Neural progenitor cell (in vitro differentiated cells): ENCODE results near the gene CBX8. TPM values are rescaled to one million over a fixed set of nuclear protein-coding genes. Genes with fewer than 3 reads are reported as not detected.
A peak's percentile ranks its signal among the peaks of the same experiment; 100 is the strongest.

Experiments used
- DNase-seq: peaks from one replicate; pipeline ENCODE4 v3.0.0-alpha.2; 2016; ENCODE audit warnings: low spot score
- H2AFZ ChIP-seq: fragments of 200-600 bp; sonication (generic); replicated peaks from 2 replicates; pipeline ENCODE4 v1.6.1; 2016; ENCODE audit warnings: antibody characterized with exemption
- H3F3A ChIP-seq: fragments of 200-600 bp; sonication (generic); 2 replicates; pipeline ENCODE4 v1.6.1; 2016; ENCODE audit warnings: antibody characterized with exemption, low read depth
- H3K27ac ChIP-seq: fragments of 200-600 bp; sonication (generic); 2 replicates; pipeline ENCODE4 v1.5.1; 2016; ENCODE audit warnings: mild to moderate bottlenecking
- H3K27me3 ChIP-seq: fragments of 200-600 bp; sonication (generic); 2 replicates; pipeline ENCODE4 v1.6.1; 2016; ENCODE audit warnings: mild to moderate bottlenecking, moderate library complexity
- H3K36me3 ChIP-seq: fragments of 200-600 bp; sonication (generic); 2 replicates; pipeline ENCODE4 v1.5.1; 2016
- H3K4me1 ChIP-seq: fragments of 200-600 bp; sonication (generic); 2 replicates; pipeline ENCODE4 v1.6.1; 2016; ENCODE audit warnings: mixed run types
- H3K4me2 ChIP-seq: fragments of 200-600 bp; sonication (generic); 2 replicates; pipeline ENCODE4 v1.6.1; 2016
- H3K4me3 ChIP-seq: fragments of 200-600 bp; sonication (generic); 2 replicates; pipeline ENCODE4 v1.5.1; 2016
- H3K79me2 ChIP-seq: fragments of 200-600 bp; sonication (generic); 2 replicates; pipeline ENCODE4 v1.6.1; 2016; ENCODE audit warnings: low read depth
- H3K9ac ChIP-seq: fragments of 200-600 bp; sonication (generic); 2 replicates; pipeline ENCODE4 v1.6.1; 2016
- H3K9me3 ChIP-seq: fragments of 200-600 bp; sonication (generic); 2 replicates; pipeline ENCODE4 v1.5.1; 2016; ENCODE audit warnings: low read depth
- H4K20me1 ChIP-seq: fragments of 200-600 bp; sonication (generic); 2 replicates; pipeline ENCODE4 v1.6.1; 2016; ENCODE audit warnings: low read depth
- H3K27ac Mint-ChIP-seq: 3 replicates; pipeline ENCODE4 v1.8.0; 2021; ENCODE audit warnings: mixed read lengths
- H3K27me3 Mint-ChIP-seq: 2 replicates; pipeline ENCODE4 v1.8.0; 2022; ENCODE audit warnings: low read depth, mild to moderate bottlenecking, inconsistent platforms, moderate library complexity, mixed read lengths; ENCODE audit not compliant: insufficient read depth
- H3K36me3 Mint-ChIP-seq: 3 replicates; pipeline ENCODE4 v1.8.0; 2021; ENCODE audit warnings: mixed read lengths
- H3K4me1 Mint-ChIP-seq: 3 replicates; pipeline ENCODE4 v1.8.0; 2021; ENCODE audit warnings: mixed read lengths
- H3K4me3 Mint-ChIP-seq: 3 replicates; pipeline ENCODE4 v1.8.0; 2021; ENCODE audit warnings: mild to moderate bottlenecking, moderate library complexity, mixed read lengths
- H3K9me3 Mint-ChIP-seq: 3 replicates; pipeline ENCODE4 v1.8.0; 2020; ENCODE audit warnings: mixed read lengths
- CTCF ChIP-seq: fragments of 200-600 bp; sonication (generic); IDR thresholded peaks from 2 replicates; pipeline ENCODE4 v1.5.1; 2017; ENCODE audit warnings: antibody characterized with exemption, mild to moderate bottlenecking
- EZH2 ChIP-seq: fragments of 200-600 bp; sonication (generic); IDR thresholded peaks from 2 replicates; pipeline ENCODE4 v1.6.1; 2017; ENCODE audit warnings: antibody characterized with exemption, mild to moderate bottlenecking, moderate library complexity
- EZH2phosphoT487 ChIP-seq: fragments of 200-600 bp; sonication (generic); IDR thresholded peaks from 2 replicates; pipeline ENCODE4 v1.6.1; 2017; ENCODE audit warnings: antibody characterized with exemption
- total RNA-seq: library from RNA; depleted of rRNA; stranded (reverse); fragments of >200 nt; gene quantifications from 2 replicates; pipeline ENCODE4 v1.2.3, GENCODE V29; 2015; ENCODE audit warnings: low replicate concordance

Gene CBX8
- total RNA-seq, 1 donor from 2014 or later = 2.8 TPM

- H3K27me3 Mint-ChIP-seq = peaks cover 91% of the 10 kb centered on the region
- peaks cover 8% of the 10 kb centered on the region for H3K9me3 Mint-ChIP-seq
- no peaks in the 10 kb centered on the region for H3K9me3 ChIP-seq
- peak overlapping the region; percentile 79 for H3K4me3 Mint-ChIP-seq
- TF ChIP-seq EZH2phosphoT487 (peak; percentile 95), EZH2 (peak; percentile 96), CTCF (no peak)
- H3K27ac Mint-ChIP-seq = no peak overlapping the region
- H3F3A ChIP-seq = peaks cover 76% of the 10 kb centered on the region
- no peaks in the 10 kb centered on the region for H3K36me3 ChIP-seq
- no peak overlapping the region for H3K9ac ChIP-seq
- H3K79me2 ChIP-seq = no peaks in the 10 kb centered on the region
- peaks cover 53% of the 10 kb centered on the region for H3K4me1 Mint-ChIP-seq
- H3K36me3 Mint-ChIP-seq = no peaks in the 10 kb centered on the region
- peaks cover 100% of the 10 kb centered on the region for H3K27me3 ChIP-seq
- peaks cover 88% of the 10 kb centered on the region for H4K20me1 ChIP-seq
- peak overlapping the region; percentile 49 for H3K4me2 ChIP-seq
- peaks cover 38% of the 10 kb centered on the region for H3K4me1 ChIP-seq
- peak; percentile 74 for DNase-seq
- no peak overlapping the region for H3K27ac ChIP-seq
- no peak overlapping the region for H2AFZ ChIP-seq
- peak overlapping the region; percentile 22 for H3K4me3 ChIP-seq
Measured at GRCh38 chr17:79803997-79804855, 7.3 kb upstream of the CBX8 start.

- Mint-ChIP-seq H3K9me3 (peaks cover 8% of the 10 kb centered on the region), H3K27ac (no peak overlapping the region), H3K36me3 (no peaks in the 10 kb centered on the region), H3K4me1 (peaks cover 53% of the 10 kb centered on the region), H3K27me3 (peaks cover 89% of the 10 kb centered on the region), H3K4me3 (peak overlapping the region; percentile 74)
- peaks cover 87% of the 10 kb centered on the region for H4K20me1 ChIP-seq
- peaks cover 41% of the 10 kb centered on the region for H3K4me1 ChIP-seq
- no peak overlapping the region for H3K27ac ChIP-seq
- peak overlapping the region; percentile 49 for H3K4me2 ChIP-seq
- peak; percentile 22 for DNase-seq
- H3K4me3 ChIP-seq = no peak overlapping the region
- peaks cover 78% of the 10 kb centered on the region for H3F3A ChIP-seq
- no peak overlapping the region for H3K9ac ChIP-seq
- H3K9me3 ChIP-seq = no peaks in the 10 kb centered on the region
- peaks cover 100% of the 10 kb centered on the region for H3K27me3 ChIP-seq
- no peaks in the 10 kb centered on the region for H3K79me2 ChIP-seq
- H2AFZ ChIP-seq = no peak overlapping the region
- no peaks in the 10 kb centered on the region for H3K36me3 ChIP-seq
- no peak for TF ChIP-seq CTCF
- no peak for TF ChIP-seq EZH2phosphoT487
- TF ChIP-seq EZH2 = no peak
Measured at GRCh38 chr17:79803421-79803996, 6.6 kb upstream of the CBX8 start.

GRCh38 chr17:79802736-79803420 lies 6.0 kb upstream of the CBX8 start:
- peaks cover 56% of the 10 kb centered on the region for H3K4me1 Mint-ChIP-seq
- peak overlapping the region; percentile 41 for H3K4me3 Mint-ChIP-seq
- peaks cover 100% of the 10 kb centered on the region for H3K27me3 ChIP-seq
- H3K36me3 ChIP-seq = no peaks in the 10 kb centered on the region
- H3K4me1 ChIP-seq = peaks cover 47% of the 10 kb centered on the region
- peak; percentile 45 for DNase-seq
- no peak overlapping the region for H3K27ac Mint-ChIP-seq
- H3K9ac ChIP-seq = no peak overlapping the region
- peaks cover 85% of the 10 kb centered on the region for H3K27me3 Mint-ChIP-seq
- no peak overlapping the region for H2AFZ ChIP-seq
- no peaks in the 10 kb centered on the region for H3K36me3 Mint-ChIP-seq
- no peak for TF ChIP-seq CTCF
- TF ChIP-seq EZH2 = no peak
- no peak for TF ChIP-seq EZH2phosphoT487
- peak overlapping the region; percentile 2 for H3K4me2 ChIP-seq
- H3K27ac ChIP-seq = no peak overlapping the region
- H3K79me2 ChIP-seq = no peaks in the 10 kb centered on the region
- H4K20me1 ChIP-seq = peaks cover 82% of the 10 kb centered on the region
- H3K9me3 Mint-ChIP-seq = peaks cover 8% of the 10 kb centered on the region
- H3K9me3 ChIP-seq = no peaks in the 10 kb centered on the region
- peaks cover 80% of the 10 kb centered on the region for H3F3A ChIP-seq
- no peak overlapping the region for H3K4me3 ChIP-seq
